DND-41 (cell line): ENCODE results near the gene RASAL2.
A peak's percentile ranks its signal among the peaks of the same experiment; 100 is the strongest.
"Not testable (repeated sequence)": the region's sequence is repeated elsewhere in the genome, so short reads cannot be mapped to it uniquely, and the experiment has no call there.

Source experiments
- ATAC-seq: fragments of 200-7000 bp; cut with Tn5 transposase; 3 replicates; pipeline ENCODE4 v1.9.1; 2021; ENCODE audit warnings: low read depth; ENCODE audit not compliant: insufficient read depth
- DNase-seq: peaks from one replicate; pipeline ENCODE4 v3.0.0-alpha.2; 2020
- H2AFZ ChIP-seq: 2 replicates; pipeline ENCODE4 v1.6.0; 2012; ENCODE audit warnings: low read depth, low read length
- H3K27ac ChIP-seq: 2 replicates; pipeline ENCODE4 v1.5.1; 2012; ENCODE audit warnings: low read length, inconsistent platforms
- H3K27me3 ChIP-seq: fragments of 200-600 bp; sonication (generic); 2 replicates; pipeline ENCODE4 v1.6.0; 2012; ENCODE audit warnings: low read length, mild to moderate bottlenecking, inconsistent platforms; ENCODE audit not compliant: insufficient read depth, poor library complexity
- H3K36me3 ChIP-seq: 2 replicates; pipeline ENCODE4 v1.5.1; 2012; ENCODE audit warnings: low read length, inconsistent platforms; ENCODE audit not compliant: insufficient read depth
- H3K4me1 ChIP-seq: 2 replicates; pipeline ENCODE4 v1.5.1; 2012; ENCODE audit warnings: mild to moderate bottlenecking, low read length; ENCODE audit not compliant: insufficient read depth
- H3K4me2 ChIP-seq: 2 replicates; pipeline ENCODE4 v1.6.0; 2012; ENCODE audit warnings: mild to moderate bottlenecking, moderate library complexity, low read length, inconsistent platforms; ENCODE audit not compliant: insufficient read depth
- H3K4me3 ChIP-seq, 2 experiments: fragments of 200-600 bp in 1 of 2; shearing (Covaris generic) in 1 of 2; 2 replicates each; pipeline ENCODE4 v1.5.1; 2012 to 2016; ENCODE audit warnings: inconsistent platforms in 2 of 2, low read length in 2 of 2, mild to moderate bottlenecking in 2 of 2, low read depth in 1 of 2, moderate library complexity in 1 of 2
- H3K79me2 ChIP-seq: 2 replicates; pipeline ENCODE4 v1.6.0; 2012; ENCODE audit warnings: low read length, inconsistent platforms; ENCODE audit not compliant: insufficient read depth
- H3K9ac ChIP-seq: 2 replicates; pipeline ENCODE4 v1.6.0; 2012; ENCODE audit warnings: low read depth, mild to moderate bottlenecking, inconsistent platforms, low read length, moderate library complexity
- H3K9me3 ChIP-seq: 2 replicates; pipeline ENCODE4 v1.5.1; 2012; ENCODE audit warnings: low read length, moderate library complexity, mild to moderate bottlenecking, inconsistent platforms; ENCODE audit not compliant: insufficient read depth, severe bottlenecking
- H4K20me1 ChIP-seq: 2 replicates; pipeline ENCODE4 v1.6.0; 2012; ENCODE audit warnings: low read length; ENCODE audit not compliant: insufficient read depth
- CTCF ChIP-seq: IDR thresholded peaks from 2 replicates; pipeline ENCODE4 v1.5.1; 2012; ENCODE audit warnings: borderline replicate concordance, low read length, moderate library complexity, mild to moderate bottlenecking; ENCODE audit not compliant: poor library complexity, severe bottlenecking; ENCODE audit errors: extremely low read depth
- EZH2 ChIP-seq: IDR thresholded peaks from 3 replicates; pipeline ENCODE4 v1.6.1; 2012; ENCODE audit warnings: borderline replicate concordance, low read depth, mild to moderate bottlenecking, moderate library complexity, low read length, inconsistent platforms; ENCODE audit not compliant: severe bottlenecking

RASAL2 gene

DNA sequence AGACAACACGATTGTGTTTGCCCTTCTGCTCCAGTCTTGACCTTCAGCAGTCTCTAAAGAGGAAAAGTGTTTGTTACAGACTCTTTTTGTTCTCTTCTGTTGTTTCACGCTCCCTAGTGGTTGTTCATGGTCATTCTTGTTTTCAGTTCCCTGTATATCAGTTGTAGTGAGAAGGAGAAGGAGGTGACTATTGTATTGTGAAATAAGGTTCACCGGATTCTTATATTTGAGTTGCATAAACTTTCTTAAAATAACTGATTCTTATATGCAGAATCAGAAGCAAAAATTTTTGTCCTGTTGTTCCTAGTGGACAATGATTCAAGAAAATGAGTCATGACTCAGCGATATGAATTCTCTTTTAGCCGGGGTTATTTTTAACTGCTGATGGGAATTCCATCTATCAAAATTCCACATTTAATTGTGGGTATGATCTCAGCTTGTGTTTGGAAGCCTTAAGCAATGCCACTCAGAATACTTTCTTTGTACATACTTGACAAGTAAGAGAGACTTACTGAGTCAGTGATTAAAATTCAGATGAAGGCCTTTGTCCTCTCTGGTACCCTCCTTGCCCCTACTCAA, 250.7 kb downstream of the RASAL2 start:
- H3K79me2 ChIP-seq: no peaks in the 10 kb centered on the region
- no peak for ATAC-seq
- no peaks in the 10 kb centered on the region for H3K4me1 ChIP-seq
- H2AFZ ChIP-seq: no peak overlapping the region
- no peak overlapping the region for H3K9ac ChIP-seq
- H3K27ac ChIP-seq: no peak overlapping the region
- H3K4me2 ChIP-seq: no peak overlapping the region
- TF ChIP-seq EZH2 (no peak), CTCF (peak; percentile 34)
- H3K4me3 ChIP-seq: no peak overlapping the region
- no peaks in the 10 kb centered on the region for H4K20me1 ChIP-seq
- H3K9me3 ChIP-seq: no peaks in the 10 kb centered on the region
- H3K27me3 ChIP-seq: peaks cover 5% of the 10 kb centered on the region
- no peak for DNase-seq
- H3K36me3 ChIP-seq: no peaks in the 10 kb centered on the region

DNA sequence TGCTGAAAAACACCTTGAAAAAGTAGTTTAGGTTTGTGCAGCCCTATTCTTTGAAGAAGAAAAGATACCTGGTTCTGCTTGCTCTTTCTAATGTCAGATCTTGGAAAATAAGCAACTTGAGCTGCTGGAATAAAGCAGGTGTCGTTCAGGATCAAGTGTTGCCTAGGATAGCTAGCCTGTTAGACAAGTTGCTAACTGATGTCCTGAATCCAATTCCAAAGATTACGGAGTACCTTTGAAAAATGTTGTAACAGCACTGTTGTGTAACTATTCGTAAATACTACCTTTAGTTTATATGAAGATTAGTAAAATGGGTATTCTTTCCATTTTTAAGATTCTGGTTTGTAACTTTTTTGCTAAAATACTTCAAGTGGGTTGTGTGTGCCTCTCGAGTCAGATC, 251.3 kb downstream of the RASAL2 start:
- ATAC-seq: no peak
- Histone ChIP-seq H3K4me1 (no peaks in the 10 kb centered on the region), H3K79me2 (no peaks in the 10 kb centered on the region)

DNA sequence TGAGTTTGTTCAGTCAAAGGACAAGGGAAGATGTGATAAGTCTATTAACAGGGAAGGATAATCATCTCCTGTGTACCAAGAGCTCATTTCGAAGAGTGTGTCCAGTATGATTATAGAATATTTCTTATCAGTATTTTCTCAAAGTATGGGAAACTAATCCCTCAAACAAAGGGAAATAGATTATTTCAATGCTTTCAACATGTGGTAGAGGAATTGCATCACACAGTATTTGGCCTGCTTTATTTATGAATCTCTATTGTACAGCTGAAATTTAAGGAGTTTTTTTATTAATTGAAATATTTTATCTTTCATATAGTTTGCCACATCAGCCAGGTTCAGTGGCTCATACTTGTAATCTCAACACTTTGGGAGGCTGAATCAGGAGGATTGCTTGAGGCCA, 251.9 kb downstream of the RASAL2 start:
- H4K20me1 ChIP-seq: no peaks in the 10 kb centered on the region
- TF ChIP-seq EZH2: no peak
- TF ChIP-seq CTCF: no peak
- ATAC-seq: no peak
- no peak overlapping the region for H3K27ac ChIP-seq
- peaks cover 5% of the 10 kb centered on the region for H3K27me3 ChIP-seq
- DNase-seq: no peak
- no peak overlapping the region for H3K4me3 ChIP-seq
- H3K36me3 ChIP-seq: no peaks in the 10 kb centered on the region
- H3K9ac ChIP-seq: no peak overlapping the region
- no peaks in the 10 kb centered on the region for H3K9me3 ChIP-seq
- no peaks in the 10 kb centered on the region for H3K4me1 ChIP-seq
- no peak overlapping the region for H3K4me2 ChIP-seq
- no peaks in the 10 kb centered on the region for H3K79me2 ChIP-seq
- H2AFZ ChIP-seq: no peak overlapping the region

More for the DNA sequence above, 251.3 kb downstream of the RASAL2 start:
- H3K27ac ChIP-seq: no peak overlapping the region
- no peaks in the 10 kb centered on the region for H4K20me1 ChIP-seq
- H3K27me3 ChIP-seq: peaks cover 5% of the 10 kb centered on the region
- H3K9ac ChIP-seq: no peak overlapping the region
- TF ChIP-seq CTCF (no peak), EZH2 (no peak)
- no peak for DNase-seq
- no peak overlapping the region for H3K4me2 ChIP-seq
- H3K4me3 ChIP-seq: no peak overlapping the region
- no peaks in the 10 kb centered on the region for H3K36me3 ChIP-seq
- H3K9me3 ChIP-seq: no peaks in the 10 kb centered on the region
- no peak overlapping the region for H2AFZ ChIP-seq

DNA sequence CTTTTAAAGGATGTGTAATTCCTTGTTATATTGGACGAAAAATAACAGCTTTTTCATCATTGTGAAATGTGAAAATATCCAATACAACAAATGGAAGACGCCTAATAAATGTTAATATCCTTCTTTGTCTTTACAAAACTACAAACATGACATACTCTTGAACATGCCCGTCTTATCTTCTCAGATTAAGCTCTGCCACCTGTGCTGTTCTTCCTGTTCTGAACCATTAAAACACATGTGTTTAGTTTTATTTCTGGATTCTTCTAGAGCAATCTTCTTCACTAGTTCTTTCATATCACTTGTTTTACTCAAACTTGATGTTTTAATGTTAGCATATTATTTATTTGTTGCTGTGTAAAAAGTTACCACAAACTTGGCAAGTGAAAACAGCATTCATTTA, 255.9 kb downstream of the RASAL2 start:
- no peaks in the 10 kb centered on the region for H3K79me2 ChIP-seq
- no peaks in the 10 kb centered on the region for H3K9me3 ChIP-seq
- H3K4me3 ChIP-seq: no peak overlapping the region
- peaks cover 5% of the 10 kb centered on the region for H3K27me3 ChIP-seq
- no peaks in the 10 kb centered on the region for H3K4me1 ChIP-seq
- no peak overlapping the region for H3K27ac ChIP-seq
- DNase-seq (no peak), ATAC-seq (no peak)
- no peak overlapping the region for H3K9ac ChIP-seq
- TF ChIP-seq EZH2: no peak
- TF ChIP-seq CTCF: no peak
- no peak overlapping the region for H2AFZ ChIP-seq
- H3K4me2 ChIP-seq: no peak overlapping the region
- H3K36me3 ChIP-seq: no peaks in the 10 kb centered on the region
- H4K20me1 ChIP-seq: no peaks in the 10 kb centered on the region

GRCh38 chr1:178351911-178352310, 258.0 kb downstream of the RASAL2 start:
- H3K4me2 ChIP-seq, H4K20me1 ChIP-seq, ATAC-seq, H3K27me3 ChIP-seq, H3K36me3 ChIP-seq, H3K4me3 ChIP-seq, H3K4me1 ChIP-seq, H2AFZ ChIP-seq, H3K27ac ChIP-seq, H3K79me2 ChIP-seq, H3K9ac ChIP-seq, DNase-seq, H3K9me3 ChIP-seq: not testable (repeated sequence)
